GM19438 (cell line): Measurements from ENCODE around the gene COQ7.
A peak's percentile ranks its signal among the peaks of the same experiment; 100 is the strongest.

ENCODE experiments used
- ATAC-seq: cut with Tn5 transposase; IDR thresholded peaks from one replicate; pipeline ENCODE4 v1.9.1; 2021; ENCODE audit warnings: low read depth; ENCODE audit not compliant: unreplicated experiment

COQ7 gene

GRCh38 chr16:19067349-19068236 lies at the start of gene COQ7:
Gene COQ7, plus strand, starts transcription at chr16:19067614. Its CDS starts 51 bp downstream, at chr16:19067665.
- ATAC-seq: peak; percentile 89

DNA sequence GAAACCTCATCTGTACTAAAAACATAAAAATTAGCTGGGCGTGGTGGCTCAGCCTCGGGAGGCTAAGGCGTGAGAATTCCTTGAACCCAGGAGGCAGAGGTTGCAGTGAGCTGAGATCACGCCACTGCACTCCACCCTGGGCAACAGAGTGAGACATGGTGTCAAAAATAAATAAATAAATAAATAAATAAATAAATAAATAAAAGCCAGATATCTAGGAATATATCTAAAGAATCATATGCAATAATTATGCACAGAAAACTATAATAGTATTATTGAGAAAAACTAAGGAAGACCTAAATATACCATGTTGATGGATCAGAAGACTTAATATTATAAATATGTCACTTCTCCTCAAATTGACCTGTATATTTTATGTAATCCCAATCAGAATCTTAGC lies 46.7 kb upstream of the COQ7 start:
- no peak for ATAC-seq

- ATAC-seq: no peak
Observed at GRCh38 chr16:19021747-19022146, 45.7 kb upstream of the COQ7 start.

- ATAC-seq: no peak
Observed at GRCh38 chr16:19027416-19027815, 40.0 kb upstream of the COQ7 start.

- no peak for ATAC-seq
Observed at GRCh38 chr16:19029980-19030379, 37.4 kb upstream of the COQ7 start.

- no peak for ATAC-seq
Observed at GRCh38 chr16:19031738-19032137, 35.7 kb upstream of the COQ7 start.

DNA sequence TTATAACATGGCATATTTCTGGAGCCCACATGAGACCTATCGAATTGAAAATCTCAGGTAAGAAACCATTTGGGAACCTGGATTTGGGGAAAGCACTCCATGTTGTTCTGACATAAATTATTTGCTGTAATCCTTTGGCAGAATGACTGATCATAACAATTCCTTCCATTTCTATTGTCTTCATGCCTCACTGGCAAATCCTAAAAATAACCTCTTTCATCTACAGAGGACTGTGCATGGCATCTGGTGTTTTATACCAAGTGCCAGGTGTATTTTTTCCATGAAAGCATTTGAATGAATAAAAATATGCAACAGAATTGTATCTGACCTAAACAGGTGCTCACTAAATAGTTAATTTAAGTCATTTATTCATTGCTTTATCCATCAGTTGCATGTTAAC lies 33.7 kb upstream of the COQ7 start:
- no peak for ATAC-seq

DNA sequence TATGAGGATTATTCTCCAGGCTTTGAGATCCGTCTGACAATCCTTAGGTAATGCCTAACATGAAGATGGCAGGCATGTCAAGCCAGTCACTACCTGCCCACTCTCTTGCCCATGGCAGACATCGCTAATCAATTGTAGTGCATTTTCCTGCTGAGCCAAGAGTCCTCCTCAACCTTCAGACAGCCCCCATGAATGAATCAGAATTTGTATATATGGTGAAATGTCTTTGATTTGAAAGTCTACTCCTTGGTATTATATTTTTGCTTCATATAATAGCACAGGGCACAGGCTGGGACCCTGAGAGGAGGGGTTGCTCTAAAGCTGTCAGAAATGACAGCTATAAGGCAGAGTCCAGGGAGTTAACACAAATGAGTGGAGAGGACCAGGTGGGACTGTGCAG lies 27.0 kb upstream of the COQ7 start:
- ATAC-seq: no peak

- ATAC-seq: no peak
Observed at GRCh38 chr16:19044769-19045168, 22.6 kb upstream of the COQ7 start.

- ATAC-seq: no peak
Observed at GRCh38 chr16:19046062-19046461, 21.4 kb upstream of the COQ7 start.

DNA sequence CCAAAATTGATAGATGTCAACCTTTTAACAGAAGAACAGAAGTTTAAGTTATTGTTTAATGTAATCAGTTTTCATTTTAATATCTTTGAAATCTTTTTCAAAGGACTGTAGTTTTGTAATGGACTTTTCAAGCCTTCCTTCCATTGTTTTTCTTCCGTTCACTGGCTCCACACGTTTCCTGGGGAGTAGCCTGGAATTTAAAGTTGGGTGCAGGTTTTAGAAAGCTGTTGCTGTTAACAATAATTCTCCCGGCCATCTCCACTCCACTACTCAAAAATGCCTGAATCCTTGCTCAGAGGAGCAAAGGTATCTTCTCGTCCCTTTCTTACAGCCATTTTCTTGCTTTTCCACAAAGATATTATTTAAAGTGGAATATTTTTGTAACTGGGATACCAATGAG lies 4.7 kb upstream of the COQ7 start:
- no peak for ATAC-seq

- no peak for ATAC-seq
Observed at GRCh38 chr16:19066988-19067348, 446 bp upstream of the COQ7 start.

DNA sequence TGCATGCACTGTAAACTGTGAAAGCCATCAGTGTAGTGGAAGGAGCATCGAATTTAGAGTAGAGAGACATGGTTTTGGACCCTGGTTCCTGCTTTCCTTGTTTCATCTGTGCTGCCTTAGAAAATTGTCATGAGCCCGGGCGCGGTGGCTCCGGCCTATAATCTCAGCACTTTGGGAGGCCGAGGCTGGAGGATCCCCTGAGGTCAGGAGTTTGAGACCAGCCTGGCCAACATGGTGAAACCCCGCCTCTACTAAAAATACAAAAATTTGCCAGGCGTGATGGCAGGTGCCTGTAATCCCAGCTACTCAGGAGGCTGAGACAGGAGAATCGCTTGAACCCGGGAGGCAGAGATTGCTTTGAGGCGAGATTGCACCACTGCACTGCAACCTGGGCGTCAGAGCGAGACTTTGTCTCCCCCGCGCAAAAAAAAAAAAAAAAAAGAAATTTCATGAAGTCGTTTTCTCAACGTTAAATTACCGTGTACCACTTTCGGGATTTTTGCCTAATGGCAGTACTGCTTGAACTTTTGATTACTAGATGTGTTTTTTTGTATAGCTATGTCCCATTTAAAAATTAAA lies 912 bp downstream of the COQ7 start:
- ATAC-seq: no peak

DNA sequence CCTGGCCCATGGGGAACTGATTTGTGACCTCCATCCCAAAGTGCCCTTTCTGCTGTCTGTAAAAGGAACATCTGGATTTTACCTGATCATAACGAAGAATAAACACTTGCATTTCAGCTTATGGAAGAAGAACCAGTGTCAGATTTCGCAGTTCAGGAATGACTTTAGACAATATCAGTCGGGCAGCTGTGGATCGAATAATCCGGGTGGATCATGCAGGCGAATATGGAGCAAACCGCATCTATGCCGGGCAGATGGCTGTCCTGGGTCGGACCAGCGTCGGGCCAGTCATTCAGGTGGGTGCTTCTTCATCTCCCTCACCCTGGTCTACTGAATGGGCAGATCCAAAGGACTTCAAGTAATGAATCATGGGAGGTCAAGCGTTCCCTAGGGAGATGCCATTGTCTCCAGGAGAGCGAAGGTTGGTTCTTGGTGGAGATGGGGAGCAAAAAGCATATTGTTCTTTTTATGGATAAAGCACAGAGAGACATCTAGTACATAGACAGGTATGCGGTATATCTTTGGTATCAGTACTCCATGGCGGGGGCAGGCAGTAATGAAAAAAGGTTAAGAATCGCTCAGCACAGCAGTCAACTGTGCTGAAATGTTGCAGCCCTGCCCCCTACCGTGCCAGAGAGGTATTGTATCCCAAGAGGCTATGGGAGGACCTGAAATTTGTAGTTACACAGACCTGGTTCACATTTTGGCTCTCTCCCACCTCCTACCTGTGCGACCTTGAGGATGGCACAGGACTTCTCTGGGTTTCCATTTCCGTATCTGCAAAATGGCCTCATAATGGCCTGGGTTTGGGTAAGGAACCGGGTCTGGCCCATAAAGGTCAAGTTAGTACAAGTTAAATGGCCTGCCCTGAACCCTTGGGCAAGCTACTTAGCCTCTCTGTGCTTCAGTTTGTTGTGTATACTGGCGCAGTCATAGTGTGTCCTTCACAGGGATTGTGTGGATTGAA lies 4.7 kb downstream of the COQ7 start:
- no peak for ATAC-seq

DNA sequence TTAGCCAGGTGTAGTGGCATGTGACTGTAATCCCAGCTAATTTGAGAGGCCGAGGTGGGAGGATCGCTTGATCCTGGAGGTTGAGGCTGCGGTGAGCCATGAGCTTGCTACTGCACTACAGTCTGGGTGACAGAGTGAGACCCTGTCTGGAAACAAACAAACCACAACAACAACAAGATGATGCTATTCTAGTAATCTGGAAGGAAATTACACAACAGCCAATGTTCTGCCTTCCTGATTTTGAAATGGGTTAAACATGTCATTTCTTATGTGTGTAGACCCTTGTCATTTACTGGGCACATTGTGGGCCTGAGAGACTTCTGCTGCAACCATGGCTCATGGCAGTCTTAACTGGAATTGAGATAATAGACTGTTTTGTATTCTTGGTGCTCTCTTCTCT lies 5.9 kb downstream of the COQ7 start:
- no peak for ATAC-seq

DNA sequence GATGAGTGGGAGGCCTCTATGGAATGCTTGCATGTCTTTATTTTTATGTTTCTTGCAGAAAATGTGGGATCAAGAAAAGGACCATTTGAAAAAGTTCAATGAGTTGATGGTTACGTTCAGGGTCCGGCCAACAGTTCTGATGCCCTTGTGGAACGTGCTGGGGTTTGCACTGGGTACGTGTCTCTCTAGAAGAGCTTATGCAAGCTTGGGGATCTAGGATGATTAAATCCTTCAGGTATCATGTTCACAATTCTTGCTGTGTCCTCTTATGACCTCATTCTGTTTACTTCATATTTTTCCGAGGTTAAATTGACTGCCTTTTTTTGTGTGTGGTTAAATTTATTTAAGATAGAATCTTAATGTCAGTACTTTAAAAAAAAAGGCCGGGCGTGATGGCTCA lies 6.4 kb downstream of the COQ7 start:
- ATAC-seq: no peak

GRCh38 chr16:19075511-19075910 lies 8.1 kb downstream of the COQ7 start:
- no peak for ATAC-seq

- ATAC-seq: no peak
Observed at GRCh38 chr16:19077879-19078278, 10.5 kb downstream of the COQ7 start.

DNA sequence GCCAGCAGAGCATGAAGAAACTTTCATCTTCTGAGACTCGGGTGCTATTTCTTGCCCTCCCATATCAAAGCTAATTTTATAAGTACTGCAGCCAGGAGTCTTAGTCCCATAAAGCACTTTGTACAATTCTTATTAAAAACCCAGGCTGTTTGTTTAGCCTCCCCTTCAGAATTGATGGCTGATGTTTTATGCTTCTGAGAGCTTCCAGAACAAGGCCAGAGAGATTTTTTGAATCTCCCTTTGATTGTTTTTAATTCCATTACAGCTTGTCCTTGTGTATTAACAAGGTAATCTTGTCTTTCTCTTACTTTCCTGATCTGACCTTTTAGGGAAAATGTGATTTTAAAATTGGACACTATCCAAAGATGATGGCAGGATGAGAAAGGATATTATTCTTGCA lies 16.3 kb downstream of the COQ7 start:
- no peak for ATAC-seq

GRCh38 chr16:19084139-19084538 lies 16.7 kb downstream of the COQ7 start:
- ATAC-seq: no peak

DNA sequence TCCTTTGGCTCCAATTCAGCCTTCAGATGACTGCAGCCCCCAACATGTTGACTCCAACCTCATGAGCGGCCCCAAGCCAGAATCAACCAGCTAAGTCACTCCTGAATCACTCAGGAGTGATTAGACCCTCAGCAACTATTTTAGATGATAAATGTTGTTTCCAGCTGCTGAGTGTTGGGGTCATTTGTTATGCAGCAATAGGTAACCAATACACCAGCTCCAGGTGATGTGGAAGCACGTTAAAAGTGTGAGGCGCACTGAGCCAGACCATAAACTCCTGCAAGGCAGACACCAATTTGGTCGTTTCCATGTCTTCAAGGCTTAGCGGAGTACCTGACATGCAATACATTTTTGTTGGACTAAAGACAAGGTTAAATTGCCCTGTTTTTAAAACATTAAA lies 17.5 kb downstream of the COQ7 start:
- no peak for ATAC-seq
